Measurements from ENCODE around the gene FAM32A. TPM values are rescaled to one million over a fixed set of nuclear protein-coding genes. Genes with fewer than 3 reads are reported as not detected.

The FAM32A gene
- polyA plus RNA-seq, 1 of the 3 experiments (the other 2 are of a cell fraction): 156 TPM

DNA sequence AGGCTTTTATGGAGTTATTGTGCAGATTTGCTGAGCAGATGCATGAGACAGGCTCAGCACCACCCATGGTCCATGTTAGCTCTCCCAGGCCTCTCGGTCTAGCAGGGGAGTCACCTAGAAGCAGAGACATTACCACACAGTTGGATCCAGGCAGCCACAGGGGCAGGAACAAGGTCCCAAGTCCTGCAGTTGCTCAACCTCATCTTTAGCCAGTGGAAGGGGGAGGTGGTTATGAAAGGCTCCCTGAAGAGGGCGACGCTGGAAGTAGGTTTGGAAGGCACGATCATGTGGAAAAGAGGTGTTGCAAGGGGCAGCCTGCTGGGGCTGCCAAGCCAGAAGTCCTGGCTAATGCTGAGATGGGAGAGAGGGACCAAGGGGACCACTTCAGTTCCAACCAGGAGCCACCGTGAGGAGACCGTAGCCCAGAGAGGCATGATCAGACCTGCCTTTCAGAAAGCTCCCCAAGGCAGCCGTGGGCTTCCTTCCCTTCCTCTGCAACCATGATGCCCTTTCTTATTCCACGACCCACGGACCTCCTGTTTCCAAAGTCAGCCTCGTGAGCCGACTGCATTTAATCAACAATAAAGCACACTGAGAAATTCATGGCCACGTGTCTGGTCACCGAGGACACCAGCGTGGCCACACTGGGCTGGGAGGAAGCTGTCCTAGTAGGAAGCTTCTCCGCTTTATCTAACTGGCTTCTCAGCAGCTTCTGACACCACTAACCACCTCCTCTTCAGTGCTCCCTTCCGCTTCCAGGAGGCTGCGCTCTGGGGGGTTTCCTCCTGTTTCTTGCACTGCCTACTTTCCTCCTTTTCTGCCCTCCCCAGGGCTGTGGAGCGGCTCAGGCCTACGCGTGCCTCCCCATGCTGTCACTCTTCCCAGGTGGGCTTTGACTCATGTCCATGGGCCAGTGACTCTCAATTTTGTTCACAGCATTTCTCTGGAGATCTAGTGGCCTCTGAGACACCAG lies 15.1 kb downstream of the FAM32A start:
- no peaks in the 10 kb centered on the region for H3K9me3 ChIP-seq
- 96% methylated on average over 20 of the region's 20 CpGs for WGBS (ENCODE audit: low lambda C conversion rate)
- H3K4me3 ChIP-seq (ENCODE audit: low read depth in 2 of 2, low read length in 1 of 2): no peak overlapping the region
- TF ChIP-seq, protein P1, sequence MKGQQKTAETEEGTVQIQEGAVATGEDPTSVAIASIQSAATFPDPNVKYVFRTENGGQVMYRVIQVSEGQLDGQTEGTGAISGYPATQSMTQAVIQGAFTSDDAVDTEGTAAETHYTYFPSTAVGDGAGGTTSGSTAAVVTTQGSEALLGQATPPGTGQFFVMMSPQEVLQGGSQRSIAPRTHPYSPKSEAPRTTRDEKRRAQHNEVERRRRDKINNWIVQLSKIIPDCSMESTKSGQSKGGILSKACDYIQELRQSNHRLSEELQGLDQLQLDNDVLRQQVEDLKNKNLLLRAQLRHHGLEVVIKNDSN (IDR thresholded peaks at IDR 0.05; ENCODE audit: borderline replicate concordance, low read depth): no peak
- TF ChIP-seq SIN3A (IDR thresholded peaks at IDR 0.05; ENCODE audit: borderline replicate concordance, low read depth, low read length): no peak
- TF ChIP-seq RCOR1 (IDR thresholded peaks at IDR 0.05; ENCODE audit: low read length): no peak
- no peak for TF ChIP-seq SMC3 (IDR thresholded peaks at IDR 0.05; ENCODE audit: low read depth, low read length)
- TF ChIP-seq TCF12 (IDR thresholded peaks at IDR 0.05): no peak
- ChIA-PET POLR2A (no interaction called here), CTCF (no interaction called here)
- peaks cover 43% of the 10 kb centered on the region for H4K20me1 ChIP-seq (ENCODE audit: insufficient read depth)
- H3K9me2 ChIP-seq: no peaks in the 10 kb centered on the region
- no peak for DNase-seq
- peaks cover 0 to 45% of the 10 kb centered on the region in 2 experiments for H3K36me3 ChIP-seq (replicated peaks in 1 of 2; ENCODE audit: control insufficient read depth in 1 of 2, insufficient read depth in 2 of 2, low read length in 1 of 2)
- peaks cover 13 to 21% of the 10 kb centered on the region in 2 experiments; a peak in 3 of 4 replicates for H3K4me1 ChIP-seq (ENCODE audit: control insufficient read depth in 1 of 2, insufficient read depth in 2 of 2, low read depth in 1 of 2, low read length in 1 of 2)
- H3K27ac ChIP-seq (ENCODE audit: low read depth in 2 of 2, low read length in 1 of 2): no peak overlapping the region; a peak in 1 of 4 replicates
- H3K4me2 ChIP-seq: no peak overlapping the region
- H3K9ac ChIP-seq: no peak overlapping the region
- H3K27me3 ChIP-seq (ENCODE audit: insufficient read depth): no peaks in the 10 kb centered on the region
- no peak overlapping the region for H2AFZ ChIP-seq (ENCODE audit: low read depth)
- H3K79me2 ChIP-seq (ENCODE audit: insufficient read depth): peaks cover 52% of the 10 kb centered on the region
- peaks cover 16% of the 10 kb centered on the region for H3F3A ChIP-seq (replicated peaks; ENCODE audit: insufficient read depth)

DNA sequence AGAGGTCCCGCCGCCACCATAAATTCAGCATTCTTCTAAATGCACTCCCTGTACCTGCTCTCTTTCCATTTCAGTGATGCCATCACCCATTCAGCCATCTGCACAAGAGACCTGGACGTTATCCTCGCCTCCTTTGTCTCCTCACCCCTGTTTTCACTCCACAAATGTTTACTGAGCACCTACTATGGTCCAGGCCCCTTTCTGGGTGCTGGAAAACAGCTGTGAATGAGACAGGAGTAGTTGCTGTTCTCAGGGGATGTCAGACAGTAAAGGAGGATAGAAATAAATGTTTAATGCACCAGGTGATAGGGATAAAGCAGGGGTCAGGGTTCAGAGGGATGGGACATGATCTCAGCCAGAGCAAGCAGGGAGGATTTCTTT lies 15.8 kb downstream of the FAM32A start:
- no peaks in the 10 kb centered on the region for H3K9me3 ChIP-seq
- H3K9me2 ChIP-seq: no peaks in the 10 kb centered on the region
- H3K4me1 ChIP-seq (ENCODE audit: control insufficient read depth in 1 of 2, insufficient read depth in 2 of 2, low read depth in 1 of 2, low read length in 1 of 2): peaks cover 13 to 28% of the 10 kb centered on the region in 2 experiments; a peak in 3 of 4 replicates
- WGBS (ENCODE audit: low lambda C conversion rate): 96% methylated on average over 4 of the region's 4 CpGs
- peaks cover 43% of the 10 kb centered on the region for H4K20me1 ChIP-seq (ENCODE audit: insufficient read depth)
- no peak overlapping the region for H2AFZ ChIP-seq (ENCODE audit: low read depth)
- H3K4me2 ChIP-seq: no peak overlapping the region
- H3K4me3 ChIP-seq (ENCODE audit: low read depth in 2 of 2, low read length in 1 of 2): no peak overlapping the region
- H3K27ac ChIP-seq (ENCODE audit: low read depth in 2 of 2, low read length in 1 of 2): no peak overlapping the region
- no peak for DNase-seq
- H3K36me3 ChIP-seq (replicated peaks in 1 of 2; ENCODE audit: control insufficient read depth in 1 of 2, insufficient read depth in 2 of 2, low read length in 1 of 2): peaks cover 0 to 52% of the 10 kb centered on the region in 2 experiments
- POLR2A ChIA-PET: no interaction called here
- peaks cover 52% of the 10 kb centered on the region for H3K79me2 ChIP-seq (ENCODE audit: insufficient read depth)
- CTCF ChIA-PET: no interaction called here
- no peaks in the 10 kb centered on the region for H3K27me3 ChIP-seq (ENCODE audit: insufficient read depth)
- H3F3A ChIP-seq (replicated peaks; ENCODE audit: insufficient read depth): peaks cover 14% of the 10 kb centered on the region
- H3K9ac ChIP-seq: no peak overlapping the region
- no peak for TF ChIP-seq GABPA (IDR thresholded peaks at IDR 0.05; ENCODE audit: low read depth)
- no peak for TF ChIP-seq RAD21 (IDR thresholded peaks at IDR 0.05; ENCODE audit: low read length)
- TF ChIP-seq, protein P2, sequence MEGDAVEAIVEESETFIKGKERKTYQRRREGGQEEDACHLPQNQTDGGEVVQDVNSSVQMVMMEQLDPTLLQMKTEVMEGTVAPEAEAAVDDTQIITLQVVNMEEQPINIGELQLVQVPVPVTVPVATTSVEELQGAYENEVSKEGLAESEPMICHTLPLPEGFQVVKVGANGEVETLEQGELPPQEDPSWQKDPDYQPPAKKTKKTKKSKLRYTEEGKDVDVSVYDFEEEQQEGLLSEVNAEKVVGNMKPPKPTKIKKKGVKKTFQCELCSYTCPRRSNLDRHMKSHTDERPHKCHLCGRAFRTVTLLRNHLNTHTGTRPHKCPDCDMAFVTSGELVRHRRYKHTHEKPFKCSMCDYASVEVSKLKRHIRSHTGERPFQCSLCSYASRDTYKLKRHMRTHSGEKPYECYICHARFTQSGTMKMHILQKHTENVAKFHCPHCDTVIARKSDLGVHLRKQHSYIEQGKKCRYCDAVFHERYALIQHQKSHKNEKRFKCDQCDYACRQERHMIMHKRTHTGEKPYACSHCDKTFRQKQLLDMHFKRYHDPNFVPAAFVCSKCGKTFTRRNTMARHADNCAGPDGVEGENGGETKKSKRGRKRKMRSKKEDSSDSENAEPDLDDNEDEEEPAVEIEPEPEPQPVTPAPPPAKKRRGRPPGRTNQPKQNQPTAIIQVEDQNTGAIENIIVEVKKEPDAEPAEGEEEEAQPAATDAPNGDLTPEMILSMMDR (IDR thresholded peaks at IDR 0.05): no peak

All from SK-N-SH (cell line).